Measurements from ENCODE around the gene RTN4RL1. TPM values are rescaled to one million over a fixed set of nuclear protein-coding genes. Genes with fewer than 3 reads are reported as not detected.
A peak's percentile ranks its signal among the peaks of the same experiment; 100 is the strongest.

The RTN4RL1 gene
- total and polyA plus RNA-seq, 9 of the 15 experiments (the other 6 are each of a cell fraction or from before 2014, with no cell fraction given), result 0.04 to 0.06 (median 0.04) TPM; not detected in 5

GRCh38 chr17:1999557-2000251 is 25.4 kb downstream of the RTN4RL1 start (continued):
- TF ChIP-seq ZNF12 (CRISPR knock-in tag; IDR thresholded peaks at IDR 0.05), result no peak
- no peak for TF ChIP-seq DEAF1 (CRISPR knock-in tag; IDR thresholded peaks at IDR 0.05)

- ATAC-seq, result no peak
- H3K27me3 ChIP-seq (ENCODE audit: control insufficient read depth in 2 of 2, insufficient read depth in 2 of 2, low read length in 2 of 2), result peaks cover 9 to 26% of the 10 kb centered on the region in 2 experiments; a peak in 4 of 5 replicates
- FAIRE-seq, result no peak
- DNase-seq (ENCODE audit: extremely low read depth in 1 of 4, low spot score in 3 of 4), result no peak
- H3K27ac ChIP-seq (ENCODE audit: extremely low read depth, low read depth, low read length), result no peak overlapping the region
- 0 out of 2 replicates have a peak, but pooled peaks cover 5% of the 10 kb centered on the region for H4K20me1 ChIP-seq (replicated peaks; ENCODE audit: control insufficient read depth, insufficient read depth, low read length)
- H3K9me3 ChIP-seq (replicated peaks; ENCODE audit: control insufficient read depth, insufficient read depth, low read depth, low read length), result no peaks in the 10 kb centered on the region
- peaks cover 0 to 9% of the 10 kb centered on the region in 2 experiments; a peak in 2 of 5 replicates for H3K4me1 ChIP-seq (replicated peaks in 1 of 2; ENCODE audit: control insufficient read depth in 2 of 2, insufficient read depth in 2 of 2, low read length in 2 of 2)
- peak; percentile 54 for TF ChIP-seq RBM25 (IDR thresholded peaks at IDR 0.05; ENCODE audit: low read depth, low read length, severe bottlenecking)
- no peak for TF ChIP-seq GTF3C2 (IDR thresholded peaks at IDR 0.05; ENCODE audit: borderline replicate concordance, extremely low read depth, insufficient read length)
- H3K4me2 ChIP-seq (ENCODE audit: insufficient read depth, low read length), result no peak overlapping the region
- in situ Hi-C loops (cut with MboI), result no loop called here
- no peak overlapping the region for H3K4me3 ChIP-seq
- ChIA-PET POLR2A (no interaction called here), CTCF (ENCODE audit: low intra/inter-chr PET ratio) (no interaction called here)
- H3K9ac ChIP-seq (ENCODE audit: insufficient read depth in 1 of 2, low read depth in 2 of 2, low read length in 2 of 2), result no peak overlapping the region
- WGBS (ENCODE audit: insufficient coverage, low coverage, missing lambda C conversion rate), result no CpG with 5 or more reads among the region's 92 CpGs
- no peak overlapping the region for H2AFZ ChIP-seq (ENCODE audit: low read depth, low read length)
- no peaks in the 10 kb centered on the region for H3K79me2 ChIP-seq (ENCODE audit: control insufficient read depth, insufficient read depth, low read length)
- BruUV-seq (replicated peaks), result no TSS peak
- intact Hi-C loops (cut with micrococcal nuclease), result no loop called here
- no peaks in the 10 kb centered on the region for H3K9me1 ChIP-seq (ENCODE audit: control insufficient read depth, insufficient read depth, low read length)
- no peaks in the 10 kb centered on the region for H3K36me3 ChIP-seq (ENCODE audit: control insufficient read depth, insufficient read depth, low read length)
These were observed 27.0 kb downstream of the RTN4RL1 start for GRCh38 chr17:1997927-1998742.
